ENCODE results near the gene TRIM32.

Gene TRIM32

GRCh38 chr9:116741742-116742141, 54.6 kb downstream of the TRIM32 start:
- DNase-seq, result no peak
- Histone ChIP-seq H3K4me1 (peaks cover 0 to 5% (median 2%) of the 10 kb centered on the region in 4 donors), H3K9me3 (no peaks in the 10 kb centered on the region), H3K27ac (no peak overlapping the region), H3K36me3 (no peaks in the 10 kb centered on the region), H3K27me3 (no peaks in the 10 kb centered on the region), H3K4me3 (no peak overlapping the region)
- intact Hi-C loops (cut with DNase I; ENCODE audit: low total_unique reads), result no loop called here
- TF ChIP-seq CTCF (IDR thresholded peaks at IDR 0.05), result no peak

GRCh38 chr9:116749176-116749575, 62.1 kb downstream of the TRIM32 start:
- TF ChIP-seq CTCF (IDR thresholded peaks at IDR 0.05), result no peak
- Histone ChIP-seq H3K4me3 (no peak overlapping the region), H3K27ac (no peak overlapping the region), H3K4me1 (no peaks in the 10 kb centered on the region), H3K9me3 (no peaks in the 10 kb centered on the region), H3K36me3 (no peaks in the 10 kb centered on the region), H3K27me3 (no peaks in the 10 kb centered on the region)
- intact Hi-C loops (cut with DNase I; ENCODE audit: low total_unique reads), result no loop called here
- no peak for DNase-seq

- Histone ChIP-seq H3K27ac (no peak overlapping the region), H3K27me3 (no peaks in the 10 kb centered on the region), H3K9me3 (no peaks in the 10 kb centered on the region), H3K4me1 (no peaks in the 10 kb centered on the region), H3K36me3 (no peaks in the 10 kb centered on the region), H3K4me3 (no peak overlapping the region)
- no peak for DNase-seq
- intact Hi-C loops (cut with DNase I; ENCODE audit: low total_unique reads), result no loop called here
- no peak for TF ChIP-seq CTCF (IDR thresholded peaks at IDR 0.05)
Observed at GRCh38 chr9:116749772-116750171, 62.7 kb downstream of the TRIM32 start.

- Histone ChIP-seq H3K27ac (no peak overlapping the region), H3K27me3 (no peaks in the 10 kb centered on the region), H3K4me3 (no peak overlapping the region), H3K9me3 (no peaks in the 10 kb centered on the region), H3K4me1 (no peaks in the 10 kb centered on the region), H3K36me3 (no peaks in the 10 kb centered on the region)
- no peak for TF ChIP-seq CTCF (IDR thresholded peaks at IDR 0.05)
- DNase-seq, result no peak
- intact Hi-C loops (cut with DNase I; ENCODE audit: low total_unique reads), result no loop called here
Observed at GRCh38 chr9:116750510-116750909, 63.4 kb downstream of the TRIM32 start.

Measured in tibial artery (tissue), 4 donors.